Psoas muscle (tissue), 8 donors: Measurements from ENCODE around the gene ERVW-1. TPM values are rescaled to one million over a fixed set of nuclear protein-coding genes. Genes with fewer than 3 reads are reported as not detected.

ENCODE experiments used
- ATAC-seq, 4 donors: fragments of 200-7000 bp; cut with Tn5 transposase; one replicate each; pipeline ENCODE4 v1.9.1; 2020; ENCODE audit warnings: moderate library complexity in 3 of 4, mild to moderate bottlenecking in 2 of 4
- DNase-seq, 2 donors: peaks; one replicate each; pipeline ENCODE4 v3.0.0-alpha.2; 2020
- H3K27ac ChIP-seq: fragments of 200-600 bp; one replicate; pipeline ENCODE4 v1.8.0; 2022
- H3K27me3 ChIP-seq, 3 donors: fragments of 200-600 bp in 1 of 3; one replicate each; pipeline versions ENCODE4 v1.6.1 to v1.8.0; 2013 to 2022; ENCODE audit warnings: low read length in 2 of 3, mild to moderate bottlenecking in 2 of 3, moderate library complexity in 1 of 3; ENCODE audit not compliant: insufficient read depth in 3 of 3
- H3K36me3 ChIP-seq, 2 donors: fragments of 200-600 bp in 1 of 2; one replicate each; pipeline versions ENCODE4 v1.6.1 to v1.8.0; 2013 to 2022; ENCODE audit warnings: low read depth in 1 of 2, mild to moderate bottlenecking in 1 of 2, moderate library complexity in 1 of 2; ENCODE audit not compliant: insufficient read depth in 1 of 2
- H3K4me1 ChIP-seq: fragments of 200-600 bp; one replicate; pipeline ENCODE4 v1.8.0; 2022
- H3K4me3 ChIP-seq: fragments of 200-600 bp; one replicate; pipeline ENCODE4 v1.8.0; 2022; ENCODE audit warnings: mild to moderate bottlenecking
- H3K9me3 ChIP-seq: fragments of 200-600 bp; one replicate; pipeline ENCODE4 v1.8.0; 2022
- CTCF ChIP-seq: fragments of 200-600 bp; IDR thresholded peaks from one replicate; pipeline ENCODE4 v1.8.0; 2022; ENCODE audit warnings: antibody characterized with exemption
- WGBS, 3 donors: extraction: QIAGEN DNeasy Blood & Tissue Kit; methylation state at CpG; one replicate each; pipeline versions ENCODE4 v1.1.6 to v1.1.7; 2013; 5-methylcytosine and 5-hydroxymethylcytosine counted together
- intact Hi-C, 2 donors: fragments of 100-400 bp; cut with DNase I; formaldehyde crosslinking; loops; one replicate each; pipeline versions ENCODE4 v1.11.0 to v1.14.2; 2022
- polyA plus RNA-seq, 3 donors: library from polyadenylated mRNA; stranded (reverse); fragments of 200-250 nt; gene quantifications; one replicate each; pipeline ENCODE4 v1.2.3, GENCODE V29; 2013
- total RNA-seq, 4 donors: library from RNA; stranded (reverse); fragmentation: NEBNext Ultra II Directional in 2 of 4; extraction: Animal tissue kit (Norgen Biotek cat#: 25700) in 2 of 4; gene quantifications; one replicate each; pipeline versions ENCODE4 v1.2.1 to v1.2.4, GENCODE V29; 2021 to 2023
- donor health status: healthy with polysubstance abuse.
- donor health status: DM: no; HTN: no; CAD: no; lungs with moderate emphysema.
- donor health status: Bipolar disorder and iron deficiency.
- donor health status: healthy.
- donor health status: DM: yes; HTN: yes; CAD: no.
- donor health status: DM: no; HTN: no; CAD: no.
- donor health status: DM: no; HTN: no; CAD: no.
- donor health status: DM: yes; HTN: yes; CAD: no.

ERVW-1 gene
- total and polyA plus RNA-seq, 7 donors: 0.03 TPM; not detected in 6

- H3K27ac ChIP-seq: no peak overlapping the region
- H3K27me3 ChIP-seq: no peaks in the 10 kb centered on the region
- H3K4me3 ChIP-seq: no peak overlapping the region
- TF ChIP-seq CTCF: no peak
- ATAC-seq (no peak), DNase-seq (no peak)
- H3K9me3 ChIP-seq: no peaks in the 10 kb centered on the region
- WGBS, 3 donors: 90 to 93% (median 91%) methylated on average over 2 of the region's 2 CpGs
- peaks cover 3 to 92% of the 10 kb centered on the region in 2 donors for H3K36me3 ChIP-seq
- intact Hi-C loops: loop anchor here in 1 of 2 donors (10.0 kb wide), 1 partner anchor 232 kb away; no protein-coding TSS in a partner anchor
- H3K4me1 ChIP-seq: no peaks in the 10 kb centered on the region
Measured at GRCh38 chr7:92466682-92467081, 11.1 kb downstream of the ERVW-1 start.

GRCh38 chr7:92464515-92464914 lies 13.2 kb downstream of the ERVW-1 start:
- no peaks in the 10 kb centered on the region for H3K4me1 ChIP-seq
- H3K27me3 ChIP-seq: no peaks in the 10 kb centered on the region
- ATAC-seq (no peak), DNase-seq (no peak)
- TF ChIP-seq CTCF: no peak
- peaks cover 3 to 84% of the 10 kb centered on the region in 2 donors for H3K36me3 ChIP-seq
- intact Hi-C loops: loop anchor here in 1 of 2 donors (10.0 kb wide), 1 partner anchor 230 kb away; no protein-coding TSS in a partner anchor
- WGBS, 3 donors: 72 to 79% (median 78%) methylated on average over 3 of the region's 3 CpGs
- no peaks in the 10 kb centered on the region for H3K9me3 ChIP-seq
- no peak overlapping the region for H3K27ac ChIP-seq
- H3K4me3 ChIP-seq: no peak overlapping the region

- WGBS, 3 donors: 92 to 94% (median 92%) methylated on average over 3 of the region's 3 CpGs
- H3K4me1 ChIP-seq: no peaks in the 10 kb centered on the region
- intact Hi-C loops: loop anchor here in 1 of 2 donors (10.0 kb wide), 1 partner anchor 228 kb away; no protein-coding TSS in a partner anchor
- no peak for TF ChIP-seq CTCF
- H3K36me3 ChIP-seq: peaks cover 3 to 86% of the 10 kb centered on the region in 2 donors
- no peak overlapping the region for H3K27ac ChIP-seq
- H3K9me3 ChIP-seq: no peaks in the 10 kb centered on the region
- DNase-seq (no peak), ATAC-seq (no peak)
- no peaks in the 10 kb centered on the region for H3K27me3 ChIP-seq
- H3K4me3 ChIP-seq: no peak overlapping the region
Measured at GRCh38 chr7:92462560-92462959, 15.2 kb downstream of the ERVW-1 start.

GRCh38 chr7:92461027-92462003 lies 16.4 kb downstream of the ERVW-1 start:
- peak; percentile 41 for TF ChIP-seq CTCF
- Histone ChIP-seq H3K4me3 (no peak overlapping the region), H3K4me1 (no peaks in the 10 kb centered on the region), H3K9me3 (no peaks in the 10 kb centered on the region), H3K27me3 (no peaks in the 10 kb centered on the region), H3K27ac (no peak overlapping the region), H3K36me3 (peaks cover 6 to 86% of the 10 kb centered on the region in 2 donors)
- no peak for ATAC-seq
- 77 to 82% (median 80%) methylated on average over 8 of the region's 8 CpGs for WGBS, 3 donors
- intact Hi-C loops: loop anchor here in 1 of 2 donors (10.0 kb wide), 1 partner anchor 227 kb away; no protein-coding TSS in a partner anchor
- no peak for DNase-seq
